ENCODE measurements around the gene ANAPC2. TPM values are rescaled to one million over a fixed set of nuclear protein-coding genes. Genes with fewer than 3 reads are reported as not detected.

The ANAPC2 gene
- polyA plus RNA-seq, 6 donors from 2014 or later: 6.1 to 9.3 (median 7.5) TPM

- no peaks in the 10 kb centered on the region for H3K9me3 Mint-ChIP-seq
- peak; percentile 99 for DNase-seq
- H3K36me3 Mint-ChIP-seq: no peaks in the 10 kb centered on the region
- ATAC-seq (ENCODE audit: low read depth in 2 of 2): peak; percentile 87 to 89
- peaks cover 15 to 42% (median 40%) of the 10 kb centered on the region in 3 donors for H3K4me1 Mint-ChIP-seq
- H3K27ac Mint-ChIP-seq: peak within 1 kb of the TSS; percentile 72 to 95 (median 87)
- no peaks in the 10 kb centered on the region for H3K27me3 Mint-ChIP-seq
- H3K4me3 Mint-ChIP-seq: peak within 1 kb of the TSS; percentile 84 to 92 (median 87)
Observed at GRCh38 chr9:137200311-137201204, 12.2 kb upstream of the ANAPC2 start, which contains the start of gene TPRN. TSS of gene TPRN (minus strand) at chr9:137200741. CDS start at chr9:137200711, 30 bp downstream.

GRCh38 chr9:137199411-137200121 lies 11.2 kb upstream of the ANAPC2 start:
- no peaks in the 10 kb centered on the region for H3K36me3 Mint-ChIP-seq
- H3K27ac Mint-ChIP-seq: peak overlapping the region in 3 of 6 donors; percentile 84 to 89 (median 86)
- peak overlapping the region; percentile 66 to 91 (median 82) for H3K4me3 Mint-ChIP-seq
- H3K27me3 Mint-ChIP-seq: no peaks in the 10 kb centered on the region
- H3K9me3 Mint-ChIP-seq: no peaks in the 10 kb centered on the region
- DNase-seq (no peak), ATAC-seq (ENCODE audit: low read depth in 2 of 2) (no peak)
- peaks cover 17 to 39% (median 34%) of the 10 kb centered on the region in 3 donors for H3K4me1 Mint-ChIP-seq

- H3K4me1 Mint-ChIP-seq: peaks cover 11 to 32% (median 27%) of the 10 kb centered on the region in 3 donors
- ATAC-seq (ENCODE audit: low read depth in 2 of 2) (no peak), DNase-seq (no peak)
- no peaks in the 10 kb centered on the region for H3K27me3 Mint-ChIP-seq
- H3K9me3 Mint-ChIP-seq: no peaks in the 10 kb centered on the region
- peak overlapping the region in 7 of 8 donors; percentile 2 to 84 (median 72) for H3K4me3 Mint-ChIP-seq
- H3K27ac Mint-ChIP-seq: peak overlapping the region in 1 of 6 donors; percentile 13
- H3K36me3 Mint-ChIP-seq: no peaks in the 10 kb centered on the region
Observed at GRCh38 chr9:137198902-137199283, 10.5 kb upstream of the ANAPC2 start.

GRCh38 chr9:137198051-137198901 lies 9.9 kb upstream of the ANAPC2 start:
- Mint-ChIP-seq H3K4me3 (peak overlapping the region in 6 of 8 donors; percentile 2 to 81 (median 42)), H3K9me3 (no peaks in the 10 kb centered on the region), H3K27ac (peak overlapping the region in 1 of 6 donors; percentile 13), H3K27me3 (no peaks in the 10 kb centered on the region), H3K4me1 (peaks cover 11 to 30% (median 23%) of the 10 kb centered on the region in 3 donors), H3K36me3 (no peaks in the 10 kb centered on the region)
- ATAC-seq (ENCODE audit: low read depth in 2 of 2) (no peak), DNase-seq (no peak)

- no peak for DNase-seq
- no peak for ATAC-seq (ENCODE audit: low read depth in 2 of 2)
- H3K4me1 Mint-ChIP-seq: peaks cover 4 to 21% (median 11%) of the 10 kb centered on the region in 3 donors
- no peak overlapping the region for H3K27ac Mint-ChIP-seq
- no peaks in the 10 kb centered on the region for H3K27me3 Mint-ChIP-seq
- H3K9me3 Mint-ChIP-seq: no peaks in the 10 kb centered on the region
- H3K36me3 Mint-ChIP-seq: no peaks in the 10 kb centered on the region
- H3K4me3 Mint-ChIP-seq: peak overlapping the region in 1 of 8 donors; percentile 45
Observed at GRCh38 chr9:137195525-137196220, 7.3 kb upstream of the ANAPC2 start.

- peaks cover 5 to 24% (median 11%) of the 10 kb centered on the region in 3 donors for H3K4me1 Mint-ChIP-seq
- ATAC-seq (ENCODE audit: low read depth in 2 of 2): no peak
- H3K36me3 Mint-ChIP-seq: no peaks in the 10 kb centered on the region
- H3K9me3 Mint-ChIP-seq: no peaks in the 10 kb centered on the region
- no peak overlapping the region for H3K4me3 Mint-ChIP-seq
- H3K27ac Mint-ChIP-seq: no peak overlapping the region
- DNase-seq: no peak
- H3K27me3 Mint-ChIP-seq: no peaks in the 10 kb centered on the region
Observed at GRCh38 chr9:137194909-137195308, 6.5 kb upstream of the ANAPC2 start.

- Mint-ChIP-seq H3K9me3 (no peaks in the 10 kb centered on the region), H3K27ac (no peak overlapping the region), H3K4me1 (peaks cover 9 to 24% (median 10%) of the 10 kb centered on the region in 3 donors), H3K4me3 (no peak overlapping the region), H3K36me3 (no peaks in the 10 kb centered on the region), H3K27me3 (no peaks in the 10 kb centered on the region)
- ATAC-seq (ENCODE audit: low read depth in 2 of 2) (no peak), DNase-seq (no peak)
Observed at GRCh38 chr9:137194388-137194787, 6.0 kb upstream of the ANAPC2 start.

- DNase-seq: no peak
- H3K27me3 Mint-ChIP-seq: no peaks in the 10 kb centered on the region
- H3K4me3 Mint-ChIP-seq: peak overlapping the region in 1 of 8 donors; percentile 9
- no peak for ATAC-seq (ENCODE audit: low read depth in 2 of 2)
- H3K4me1 Mint-ChIP-seq: peaks cover 14 to 30% (median 16%) of the 10 kb centered on the region in 3 donors
- no peak overlapping the region for H3K27ac Mint-ChIP-seq
- no peaks in the 10 kb centered on the region for H3K9me3 Mint-ChIP-seq
- H3K36me3 Mint-ChIP-seq: no peaks in the 10 kb centered on the region
Observed at GRCh38 chr9:137193771-137194170, 5.4 kb upstream of the ANAPC2 start.

GRCh38 chr9:137192859-137193258 lies 4.5 kb upstream of the ANAPC2 start:
- ATAC-seq (ENCODE audit: low read depth in 2 of 2) (no peak), DNase-seq (no peak)
- Mint-ChIP-seq H3K27ac (no peak overlapping the region), H3K9me3 (no peaks in the 10 kb centered on the region), H3K4me1 (peaks cover 15 to 30% (median 19%) of the 10 kb centered on the region in 3 donors), H3K36me3 (no peaks in the 10 kb centered on the region), H3K4me3 (peak overlapping the region in 1 of 8 donors; percentile 41), H3K27me3 (no peaks in the 10 kb centered on the region)

- DNase-seq: no peak
- no peak for ATAC-seq (ENCODE audit: low read depth in 2 of 2)
- peak overlapping the region in 1 of 8 donors; percentile 41 for H3K4me3 Mint-ChIP-seq
- H3K27me3 Mint-ChIP-seq: no peaks in the 10 kb centered on the region
- peaks cover 20 to 35% (median 22%) of the 10 kb centered on the region in 3 donors for H3K4me1 Mint-ChIP-seq
- H3K27ac Mint-ChIP-seq: no peak overlapping the region
- no peaks in the 10 kb centered on the region for H3K9me3 Mint-ChIP-seq
- H3K36me3 Mint-ChIP-seq: no peaks in the 10 kb centered on the region
Observed at GRCh38 chr9:137192448-137192780, 4.1 kb upstream of the ANAPC2 start.

GRCh38 chr9:137191691-137192447 lies 3.5 kb upstream of the ANAPC2 start:
- Mint-ChIP-seq H3K9me3 (no peaks in the 10 kb centered on the region), H3K36me3 (no peaks in the 10 kb centered on the region), H3K4me1 (peaks cover 25 to 37% (median 26%) of the 10 kb centered on the region in 3 donors), H3K27me3 (no peaks in the 10 kb centered on the region), H3K27ac (peak overlapping the region in 1 of 6 donors; percentile 94), H3K4me3 (peak overlapping the region in 1 of 8 donors; percentile 41)
- ATAC-seq (ENCODE audit: low read depth in 2 of 2): no peak
- DNase-seq: no peak

- peaks cover 28 to 42% (median 31%) of the 10 kb centered on the region in 3 donors for H3K4me1 Mint-ChIP-seq
- no peaks in the 10 kb centered on the region for H3K9me3 Mint-ChIP-seq
- DNase-seq (no peak), ATAC-seq (ENCODE audit: low read depth in 2 of 2) (no peak)
- peak overlapping the region in 4 of 8 donors; percentile 12 to 92 (median 74) for H3K4me3 Mint-ChIP-seq
- H3K27ac Mint-ChIP-seq: peak overlapping the region in 3 of 6 donors; percentile 78 to 94 (median 82)
- no peaks in the 10 kb centered on the region for H3K27me3 Mint-ChIP-seq
- no peaks in the 10 kb centered on the region for H3K36me3 Mint-ChIP-seq
Observed at GRCh38 chr9:137191245-137191644, 2.9 kb upstream of the ANAPC2 start.
